NB4 (cell line): Measurements from ENCODE around the gene NCOA7.

ENCODE experiments used
- MAX ChIP-seq: IDR thresholded peaks from 2 replicates; pipeline ENCODE4 v1.6.1; 2011; ENCODE audit warnings: low read depth, low read length
- POLR2A ChIP-seq: IDR thresholded peaks from 2 replicates; pipeline ENCODE4 v1.6.1; 2011; ENCODE audit warnings: mild to moderate bottlenecking; ENCODE audit not compliant: insufficient read length; ENCODE audit errors: extremely low read depth
- TF ChIP-seq, protein P1 (sequence below): IDR thresholded peaks from one replicate; pipeline ENCODE4 v1.5.1; 2012; ENCODE audit warnings: low read depth, low read length

- TF ChIP-seq, protein P1, sequence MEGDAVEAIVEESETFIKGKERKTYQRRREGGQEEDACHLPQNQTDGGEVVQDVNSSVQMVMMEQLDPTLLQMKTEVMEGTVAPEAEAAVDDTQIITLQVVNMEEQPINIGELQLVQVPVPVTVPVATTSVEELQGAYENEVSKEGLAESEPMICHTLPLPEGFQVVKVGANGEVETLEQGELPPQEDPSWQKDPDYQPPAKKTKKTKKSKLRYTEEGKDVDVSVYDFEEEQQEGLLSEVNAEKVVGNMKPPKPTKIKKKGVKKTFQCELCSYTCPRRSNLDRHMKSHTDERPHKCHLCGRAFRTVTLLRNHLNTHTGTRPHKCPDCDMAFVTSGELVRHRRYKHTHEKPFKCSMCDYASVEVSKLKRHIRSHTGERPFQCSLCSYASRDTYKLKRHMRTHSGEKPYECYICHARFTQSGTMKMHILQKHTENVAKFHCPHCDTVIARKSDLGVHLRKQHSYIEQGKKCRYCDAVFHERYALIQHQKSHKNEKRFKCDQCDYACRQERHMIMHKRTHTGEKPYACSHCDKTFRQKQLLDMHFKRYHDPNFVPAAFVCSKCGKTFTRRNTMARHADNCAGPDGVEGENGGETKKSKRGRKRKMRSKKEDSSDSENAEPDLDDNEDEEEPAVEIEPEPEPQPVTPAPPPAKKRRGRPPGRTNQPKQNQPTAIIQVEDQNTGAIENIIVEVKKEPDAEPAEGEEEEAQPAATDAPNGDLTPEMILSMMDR = no peak
- TF ChIP-seq MAX = no peak
- no peak for TF ChIP-seq POLR2A
Measured at GRCh38 chr6:125835221-125835744, 44.5 kb downstream of the NCOA7 start.
